Measurements from ENCODE around the gene CDC16.

DNA sequence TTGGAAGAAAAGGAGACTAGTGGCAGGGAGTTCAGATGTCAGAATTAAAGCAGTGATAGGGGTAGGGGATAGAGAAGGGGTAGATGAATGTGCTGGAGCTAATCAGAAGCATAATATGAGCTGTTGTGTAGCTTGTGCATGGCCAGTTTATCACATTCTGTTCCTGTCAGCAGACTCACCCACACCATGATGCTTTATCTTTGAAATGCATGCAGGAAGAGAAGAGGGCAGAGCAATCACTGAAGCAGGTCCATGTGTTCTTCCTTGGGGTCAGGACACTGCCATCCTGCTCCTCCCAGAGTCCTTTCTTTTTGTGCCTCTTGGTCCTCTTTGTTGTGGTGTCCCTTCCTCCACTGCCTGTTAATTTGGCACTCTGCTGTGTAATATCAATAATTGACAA, 85.4 kb downstream of the CDC16 start:
- TF ChIP-seq, protein P1, sequence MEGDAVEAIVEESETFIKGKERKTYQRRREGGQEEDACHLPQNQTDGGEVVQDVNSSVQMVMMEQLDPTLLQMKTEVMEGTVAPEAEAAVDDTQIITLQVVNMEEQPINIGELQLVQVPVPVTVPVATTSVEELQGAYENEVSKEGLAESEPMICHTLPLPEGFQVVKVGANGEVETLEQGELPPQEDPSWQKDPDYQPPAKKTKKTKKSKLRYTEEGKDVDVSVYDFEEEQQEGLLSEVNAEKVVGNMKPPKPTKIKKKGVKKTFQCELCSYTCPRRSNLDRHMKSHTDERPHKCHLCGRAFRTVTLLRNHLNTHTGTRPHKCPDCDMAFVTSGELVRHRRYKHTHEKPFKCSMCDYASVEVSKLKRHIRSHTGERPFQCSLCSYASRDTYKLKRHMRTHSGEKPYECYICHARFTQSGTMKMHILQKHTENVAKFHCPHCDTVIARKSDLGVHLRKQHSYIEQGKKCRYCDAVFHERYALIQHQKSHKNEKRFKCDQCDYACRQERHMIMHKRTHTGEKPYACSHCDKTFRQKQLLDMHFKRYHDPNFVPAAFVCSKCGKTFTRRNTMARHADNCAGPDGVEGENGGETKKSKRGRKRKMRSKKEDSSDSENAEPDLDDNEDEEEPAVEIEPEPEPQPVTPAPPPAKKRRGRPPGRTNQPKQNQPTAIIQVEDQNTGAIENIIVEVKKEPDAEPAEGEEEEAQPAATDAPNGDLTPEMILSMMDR (conservative IDR thresholded peaks at IDR 0.05; ENCODE audit: low read length), result no peak
- TF ChIP-seq EZH2phosphoT487 (IDR thresholded peaks at IDR 0.05; ENCODE audit: borderline replicate concordance), result no peak

All from Loucy (cell line).